ENCODE measurements around the gene ZNF274.

The ZNF274 gene

DNA sequence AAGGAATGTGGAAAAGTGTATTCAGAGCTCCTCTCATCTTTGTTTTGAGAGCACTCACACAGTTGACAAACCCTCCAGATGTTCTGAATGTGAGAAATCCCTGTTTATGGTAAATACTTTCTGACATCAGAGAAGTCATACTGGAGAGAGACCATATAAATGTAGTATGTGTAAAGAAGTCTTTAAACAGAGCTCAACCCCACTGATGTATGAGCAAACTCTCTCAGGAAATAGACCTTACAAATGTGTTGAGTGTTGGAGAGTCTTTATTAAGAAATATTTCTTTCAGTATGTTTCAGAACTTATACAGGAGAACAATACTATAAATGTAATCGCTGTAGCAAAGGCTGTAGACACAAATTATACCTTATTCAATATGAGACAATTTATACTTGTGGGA, 16.6 kb upstream of the ZNF274 start:
- no peak for TF ChIP-seq Cebpa-rat (IDR thresholded peaks at IDR 0.05)

DNA sequence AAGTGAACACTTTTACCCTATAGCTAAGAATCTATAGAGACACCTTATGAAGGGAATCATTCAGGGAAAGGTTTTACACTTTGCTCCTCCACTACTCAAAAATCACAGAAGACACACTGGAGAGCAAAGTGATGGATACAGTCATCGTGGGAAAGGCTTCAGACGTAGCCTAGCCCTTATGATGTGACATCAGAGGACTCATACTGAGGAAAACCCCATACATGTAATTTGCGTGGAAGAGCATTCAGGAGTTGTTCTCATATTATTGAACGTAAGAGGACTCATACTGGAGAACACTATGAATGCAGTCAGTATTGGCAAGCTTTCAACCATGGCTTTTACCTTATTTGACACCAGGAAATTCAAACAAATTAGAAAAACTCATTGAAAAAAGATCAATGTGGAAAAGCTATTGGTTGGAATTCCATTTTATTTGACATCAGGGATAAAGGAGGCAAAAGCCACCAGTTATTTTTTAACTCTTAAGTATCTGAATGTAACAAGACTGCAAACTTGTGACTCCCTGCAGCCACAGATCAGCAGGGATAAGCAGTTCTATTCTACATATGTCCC, 16.1 kb upstream of the ZNF274 start:
- TF ChIP-seq Cebpa-rat (IDR thresholded peaks at IDR 0.05) = no peak
- Histone ChIP-seq H3K9me3 (peaks cover 97% of the 10 kb centered on the region), H4K20me1 (no peaks in the 10 kb centered on the region), H3K4me3 (no peak overlapping the region), H3K9ac (no peak overlapping the region), H3K4me1 (no peaks in the 10 kb centered on the region), H3K27ac (no peak overlapping the region), H3K36me3 (no peaks in the 10 kb centered on the region), H3K4me2 (no peak overlapping the region), H3K27me3 (no peaks in the 10 kb centered on the region)

More for the DNA sequence above, 16.6 kb upstream of the ZNF274 start:
- H3K27ac ChIP-seq = no peak overlapping the region
- no peaks in the 10 kb centered on the region for H3K27me3 ChIP-seq
- no peaks in the 10 kb centered on the region for H3K4me1 ChIP-seq
- H3K4me2 ChIP-seq = no peak overlapping the region
- H3K9ac ChIP-seq = no peak overlapping the region
- no peaks in the 10 kb centered on the region for H3K36me3 ChIP-seq
- peaks cover 97% of the 10 kb centered on the region for H3K9me3 ChIP-seq
- H3K4me3 ChIP-seq = no peak overlapping the region
- H4K20me1 ChIP-seq = no peaks in the 10 kb centered on the region

DNA sequence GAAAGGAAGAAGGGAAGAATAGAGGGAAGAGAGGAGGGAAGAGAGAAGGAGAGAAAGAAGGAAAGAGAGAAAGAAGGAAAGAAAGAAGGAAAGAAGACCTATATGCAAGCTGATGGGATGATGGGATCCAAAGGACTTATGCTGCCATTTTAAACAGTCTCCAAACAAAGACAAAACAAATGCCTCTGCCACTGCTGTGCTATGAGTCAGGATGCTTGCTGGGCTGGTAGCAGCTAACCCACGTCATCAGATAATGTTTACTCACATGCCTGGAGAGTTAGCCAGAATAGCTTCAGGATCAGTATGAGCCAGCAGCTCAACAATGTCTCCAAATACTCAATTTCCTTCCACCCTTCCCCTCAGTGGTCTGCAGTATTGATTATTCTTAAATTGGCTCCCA, 12.0 kb upstream of the ZNF274 start:
- H3K4me2 ChIP-seq = no peak overlapping the region
- H3K9me3 ChIP-seq = peaks cover 98% of the 10 kb centered on the region
- H3K36me3 ChIP-seq = 0 out of 2 replicates have a peak, but pooled peaks cover 10% of the 10 kb centered on the region
- no peak overlapping the region for H3K27ac ChIP-seq
- H3K4me3 ChIP-seq = no peak overlapping the region
- H3K4me1 ChIP-seq = peaks cover 9% of the 10 kb centered on the region
- H4K20me1 ChIP-seq = no peaks in the 10 kb centered on the region
- no peak overlapping the region for H3K9ac ChIP-seq
- H3K27me3 ChIP-seq = no peaks in the 10 kb centered on the region
- TF ChIP-seq Cebpa-rat (IDR thresholded peaks at IDR 0.05) = no peak

DNA sequence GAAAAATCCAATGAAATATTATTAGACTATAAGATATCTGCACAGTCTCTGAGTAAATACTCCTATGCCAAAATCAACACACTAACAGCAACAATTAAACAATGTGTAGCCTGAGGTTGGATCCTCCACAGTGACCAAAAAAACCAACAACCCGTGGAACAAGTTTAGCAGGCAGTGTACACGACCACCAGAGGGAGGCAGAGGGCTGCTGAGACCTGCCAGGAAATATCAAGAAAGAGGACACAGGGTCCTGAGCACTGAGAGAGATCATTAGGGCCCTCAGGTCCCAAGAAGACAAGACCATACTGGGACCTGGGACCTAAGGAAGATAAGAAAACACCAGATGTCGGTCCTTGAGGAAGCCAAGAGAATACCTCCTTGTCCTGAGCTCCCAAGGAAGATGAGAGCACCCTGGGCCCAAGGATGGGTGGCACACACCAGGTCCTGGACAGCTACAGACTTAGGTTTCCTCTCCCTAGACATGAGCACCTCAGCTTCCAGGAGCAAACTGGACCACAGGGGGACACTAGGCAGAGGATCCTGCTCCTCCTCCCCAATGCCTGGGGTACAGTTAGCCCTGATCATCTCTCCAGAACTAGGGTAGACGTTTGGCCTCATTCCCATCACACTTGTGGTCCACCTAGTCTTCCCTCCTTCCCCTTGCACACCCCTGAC, 822 bp upstream of the ZNF274 start:
- Histone ChIP-seq H3K27me3 (no peaks in the 10 kb centered on the region), H3K4me3 (peak overlapping the region; percentile 91), H3K27ac (peak overlapping the region; percentile 99), H4K20me1 (no peaks in the 10 kb centered on the region), H3K4me2 (peak overlapping the region; percentile 83), H3K36me3 (peaks cover 69% of the 10 kb centered on the region), H3K4me1 (peaks cover 11% of the 10 kb centered on the region), H3K9ac (peak overlapping the region; percentile 57), H3K9me3 (peaks cover 92% of the 10 kb centered on the region)
- no peak for TF ChIP-seq Cebpa-rat (IDR thresholded peaks at IDR 0.05)

DNA sequence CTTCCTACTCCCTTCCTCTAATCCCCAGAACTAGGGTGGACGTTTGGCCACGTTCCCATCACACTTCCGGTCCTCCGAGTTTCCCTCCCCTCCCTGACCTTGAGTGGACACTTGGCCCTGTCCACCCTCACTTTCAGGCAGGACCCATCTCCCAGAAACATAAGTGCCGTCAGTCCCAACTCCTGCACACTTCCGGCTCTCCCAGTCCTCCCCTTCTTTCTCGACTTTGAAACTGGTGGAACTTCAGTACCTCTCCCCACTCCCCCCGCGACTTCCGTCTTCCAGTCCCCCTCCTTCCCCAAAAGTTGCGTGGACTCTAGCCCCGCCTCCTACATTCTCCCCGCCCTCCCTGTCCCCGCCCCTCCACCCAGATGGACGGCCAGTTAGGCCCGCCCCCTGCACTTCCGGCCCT, 278 bp upstream of the ZNF274 start:
- H4K20me1 ChIP-seq = no peaks in the 10 kb centered on the region
- peak overlapping the region; percentile 99 for H3K27ac ChIP-seq
- H3K27me3 ChIP-seq = no peaks in the 10 kb centered on the region
- peak overlapping the region; percentile 83 for H3K4me2 ChIP-seq
- H3K4me1 ChIP-seq = peaks cover 11% of the 10 kb centered on the region
- no peak for TF ChIP-seq Cebpa-rat (IDR thresholded peaks at IDR 0.05)
- peaks cover 92% of the 10 kb centered on the region for H3K9me3 ChIP-seq
- peaks cover 72% of the 10 kb centered on the region for H3K36me3 ChIP-seq
- peak overlapping the region; percentile 91 for H3K4me3 ChIP-seq
- H3K9ac ChIP-seq = peak overlapping the region; percentile 95

DNA sequence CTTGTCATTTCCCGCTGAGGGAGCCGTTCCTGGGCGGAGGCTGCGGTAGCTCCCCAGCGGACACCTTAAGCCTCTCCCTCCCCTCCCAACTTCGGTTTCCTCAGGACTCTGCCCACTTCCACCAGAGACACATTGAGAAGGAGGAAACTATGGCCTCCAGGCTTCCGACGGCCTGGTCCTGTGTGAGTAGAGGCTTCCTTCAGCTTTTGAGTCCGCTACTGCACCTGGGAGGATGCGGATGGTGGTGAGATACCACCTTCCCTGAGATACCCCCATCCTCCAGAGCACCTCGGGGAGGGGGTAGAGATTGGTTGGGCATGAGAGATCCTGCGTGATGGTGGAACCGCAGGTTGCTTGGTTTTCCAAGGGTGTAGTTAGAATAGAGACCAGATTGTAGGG, 955 bp downstream of the ZNF274 start:
- TF ChIP-seq Cebpa-rat (IDR thresholded peaks at IDR 0.05) = no peak
- H3K27ac ChIP-seq = peak overlapping the region; percentile 99
- H3K9ac ChIP-seq = peak overlapping the region; percentile 95
- H3K4me2 ChIP-seq = peak overlapping the region; percentile 83
- H3K4me3 ChIP-seq = peak overlapping the region; percentile 91
- H3K27me3 ChIP-seq = no peaks in the 10 kb centered on the region
- peaks cover 11% of the 10 kb centered on the region for H3K4me1 ChIP-seq
- H3K36me3 ChIP-seq = peaks cover 70% of the 10 kb centered on the region
- no peaks in the 10 kb centered on the region for H4K20me1 ChIP-seq
- H3K9me3 ChIP-seq = peaks cover 91% of the 10 kb centered on the region

DNA sequence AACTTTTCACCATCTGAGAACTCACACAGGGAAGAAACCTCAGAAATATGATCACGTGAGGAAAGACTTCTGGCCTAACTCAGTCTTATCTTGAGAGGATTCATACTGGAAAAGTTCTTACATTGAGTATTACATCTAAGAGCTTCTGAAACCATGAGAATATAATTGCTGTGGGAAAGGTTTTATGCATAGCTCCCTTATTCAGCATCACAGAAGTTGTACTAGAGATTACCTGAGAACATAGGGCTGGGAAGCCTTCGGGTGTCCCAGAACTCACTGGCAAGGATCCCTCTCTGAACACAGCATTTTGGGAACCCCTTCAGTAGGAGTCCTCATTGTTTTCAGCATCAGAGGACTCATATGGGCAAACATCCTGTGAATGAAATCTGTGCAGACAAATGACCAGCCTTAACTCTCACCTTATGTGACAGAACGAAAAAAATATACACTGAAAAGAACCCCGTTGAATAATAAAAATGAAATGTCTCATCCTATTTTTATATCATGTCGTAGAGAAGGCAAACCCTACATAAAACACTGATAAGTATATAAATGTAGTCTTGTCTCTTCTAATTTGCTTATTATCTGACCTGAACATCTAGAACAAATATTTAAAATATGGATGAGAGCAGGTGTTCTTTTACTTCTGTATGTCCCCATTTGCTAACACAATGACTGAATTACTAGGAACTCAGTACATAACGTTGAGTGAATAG, 14.2 kb downstream of the ZNF274 start:
- H4K20me1 ChIP-seq = no peaks in the 10 kb centered on the region
- no peak overlapping the region for H3K9ac ChIP-seq
- peaks cover 100% of the 10 kb centered on the region for H3K9me3 ChIP-seq
- H3K4me3 ChIP-seq = peak overlapping the region; percentile 41
- H3K27ac ChIP-seq = no peak overlapping the region
- peaks cover 100% of the 10 kb centered on the region for H3K36me3 ChIP-seq
- H3K4me2 ChIP-seq = no peak overlapping the region
- 0 out of 2 replicates have a peak, but pooled peaks cover 4% of the 10 kb centered on the region for H3K27me3 ChIP-seq
- no peaks in the 10 kb centered on the region for H3K4me1 ChIP-seq
- no peak for TF ChIP-seq Cebpa-rat (IDR thresholded peaks at IDR 0.05)

DNA sequence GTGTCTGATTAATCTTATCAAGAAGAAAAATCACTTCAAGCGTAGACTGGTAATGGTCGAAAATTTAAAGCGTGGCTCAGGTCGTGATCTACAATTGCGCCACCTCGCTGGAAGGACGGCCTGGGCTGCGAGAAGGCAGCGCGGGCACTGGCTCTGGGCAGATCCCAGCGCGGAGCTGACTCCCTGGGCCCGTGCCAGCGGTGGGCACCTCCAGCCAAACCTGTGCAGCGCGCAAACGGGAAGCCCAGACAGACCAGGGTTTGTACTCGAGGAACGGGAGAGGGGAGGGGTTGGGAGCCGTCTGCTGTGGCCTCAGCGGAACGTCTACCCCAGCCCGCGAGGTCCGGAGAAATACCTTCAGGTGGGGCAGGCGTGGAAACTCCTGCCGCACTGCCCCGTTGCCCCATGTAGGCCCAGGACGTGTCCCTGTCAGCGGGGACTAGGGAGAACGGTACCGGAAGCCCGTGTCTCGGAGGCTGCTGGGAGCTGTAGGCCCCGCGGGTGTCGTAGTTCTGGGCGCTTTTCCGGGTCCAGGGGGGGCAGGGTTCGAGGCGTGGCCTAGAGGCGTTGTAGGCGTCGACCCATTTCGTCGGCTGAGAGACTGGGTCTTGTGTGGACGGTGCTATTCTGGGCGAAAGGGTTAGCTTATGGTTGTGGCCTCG, 21.1 kb downstream of the ZNF274 start:
- Histone ChIP-seq H3K4me3 (peak overlapping the region; percentile 49), H3K9me3 (peaks cover 100% of the 10 kb centered on the region), H3K36me3 (peaks cover 100% of the 10 kb centered on the region), H3K27ac (no peak overlapping the region), H3K4me1 (no peaks in the 10 kb centered on the region), H3K9ac (no peak overlapping the region), H4K20me1 (no peaks in the 10 kb centered on the region), H3K27me3 (peaks cover 3% of the 10 kb centered on the region; the same call in 1 of the 2 replicates), H3K4me2 (no peak overlapping the region)
- TF ChIP-seq Cebpa-rat (IDR thresholded peaks at IDR 0.05) = no peak

DNA sequence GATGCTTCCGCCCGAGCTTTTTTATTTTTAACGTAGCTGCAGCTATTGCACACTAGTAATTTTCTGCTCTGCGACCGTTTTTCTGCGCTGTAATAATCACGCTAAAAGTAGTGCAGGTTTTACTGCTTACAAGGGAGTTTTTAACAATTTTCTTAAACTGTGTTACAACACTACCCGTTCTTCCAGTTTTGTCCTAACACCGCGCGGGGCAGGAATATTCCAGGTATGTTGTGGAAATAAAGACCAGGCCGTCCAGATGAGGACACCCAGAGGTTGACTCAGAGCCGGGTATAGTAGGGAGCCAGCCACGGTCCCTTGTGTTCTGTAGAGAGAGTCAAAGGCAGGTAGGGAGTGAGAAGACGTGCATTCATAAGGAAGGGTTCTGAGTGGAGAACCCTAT, 21.7 kb downstream of the ZNF274 start:
- H3K9ac ChIP-seq = no peak overlapping the region
- peaks cover 3% of the 10 kb centered on the region; the same call in 1 of the 2 replicates for H3K27me3 ChIP-seq
- no peak overlapping the region for H3K27ac ChIP-seq
- peak overlapping the region; percentile 49 for H3K4me3 ChIP-seq
- no peak for TF ChIP-seq Cebpa-rat (IDR thresholded peaks at IDR 0.05)
- peaks cover 100% of the 10 kb centered on the region for H3K36me3 ChIP-seq
- H3K9me3 ChIP-seq = peaks cover 100% of the 10 kb centered on the region
- H3K4me2 ChIP-seq = no peak overlapping the region
- H4K20me1 ChIP-seq = no peaks in the 10 kb centered on the region
- no peaks in the 10 kb centered on the region for H3K4me1 ChIP-seq

All from BLaER1 (cell line).